Caco-2 (cell line): Measurements from ENCODE around the gene PRMT2. TPM values are rescaled to one million over a fixed set of nuclear protein-coding genes. Genes with fewer than 3 reads are reported as not detected.

Experiments used
- total RNA-seq: library from RNA; stranded (reverse); gene quantifications from 2 replicates; pipeline ENCODE4 v1.2.3, GENCODE V29; 2022

The PRMT2 gene
- total RNA-seq, 1 experiment from 2014 or later: 56.2 TPM

Other genes with a start within 250 kb of the PRMT2 start
- gene DIP2A, start 176.8 kb upstream of the PRMT2 start, total RNA-seq: 44.6 and 51.2 TPM in 2 replicates
- gene S100B, start 30.6 kb upstream of the PRMT2 start, total RNA-seq: not detected in 2 replicates